GM18499 (cell line): ENCODE results near the gene ABRACL.
"Not testable (repeated sequence)": the region's sequence is repeated elsewhere in the genome, so short reads cannot be mapped to it uniquely, and the experiment has no call there.

Source experiments
- ATAC-seq: cut with Tn5 transposase; IDR thresholded peaks from one replicate; pipeline ENCODE4 v1.9.1; 2021; ENCODE audit warnings: moderate number of reproducible peaks; ENCODE audit not compliant: insufficient read depth, unreplicated experiment

ABRACL gene

GRCh38 chr6:139008117-139008516, 20.4 kb upstream of the ABRACL start:
- no peak for ATAC-seq

GRCh38 chr6:139010674-139011073, 17.9 kb upstream of the ABRACL start:
- ATAC-seq = no peak

- no peak for ATAC-seq
Measured at GRCh38 chr6:139011980-139012379, 16.6 kb upstream of the ABRACL start.

DNA sequence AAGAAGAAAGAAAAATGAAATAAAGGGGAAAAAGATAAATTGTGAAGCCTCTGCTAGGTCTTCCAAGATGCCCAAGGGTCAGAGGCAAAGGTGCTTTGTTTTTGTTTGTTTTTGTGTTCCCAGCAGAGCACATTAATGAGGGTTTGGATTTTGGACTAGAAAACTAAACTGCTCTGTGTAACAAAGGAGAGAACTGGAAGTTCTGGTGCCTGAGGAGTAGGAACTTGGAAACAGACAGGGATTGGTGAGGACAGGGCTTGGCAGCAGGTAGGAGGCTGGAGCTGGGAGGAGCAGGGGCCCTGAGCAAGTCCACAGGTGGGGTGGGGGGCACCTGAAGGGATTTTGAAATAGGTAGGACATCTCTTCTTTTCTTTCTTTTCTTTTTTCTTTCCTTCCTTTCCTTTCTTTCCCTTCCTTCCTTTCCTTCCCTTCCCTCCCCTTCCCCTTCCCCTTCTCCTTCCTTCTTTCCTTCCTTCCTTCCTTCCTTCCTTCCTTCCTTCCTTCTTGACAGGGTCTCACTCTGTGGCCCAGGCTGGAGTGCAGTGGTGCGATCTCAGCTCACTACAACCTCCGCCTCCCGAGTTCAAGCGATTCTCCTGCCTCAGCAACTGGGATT, 15.3 kb upstream of the ABRACL start:
- ATAC-seq = no peak

DNA sequence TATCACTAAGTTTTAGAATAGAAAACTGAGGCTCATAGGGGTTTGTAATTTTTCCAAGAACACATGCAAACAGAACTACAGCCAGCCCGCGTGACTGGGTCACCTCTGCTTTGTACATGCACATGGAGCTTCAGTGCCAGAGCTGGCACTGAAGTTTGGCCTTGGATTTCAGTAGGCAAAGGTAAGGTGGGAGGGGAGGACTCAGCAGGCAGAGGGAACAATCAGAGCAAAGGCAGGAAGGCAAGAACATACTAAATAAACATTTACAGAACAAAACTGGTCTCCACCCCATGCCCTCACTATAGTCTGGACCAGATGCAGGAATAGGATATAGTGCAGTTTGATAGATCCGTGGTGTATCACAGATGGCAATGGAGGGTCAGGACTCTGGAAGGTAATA, 13.6 kb upstream of the ABRACL start:
- ATAC-seq = no peak

DNA sequence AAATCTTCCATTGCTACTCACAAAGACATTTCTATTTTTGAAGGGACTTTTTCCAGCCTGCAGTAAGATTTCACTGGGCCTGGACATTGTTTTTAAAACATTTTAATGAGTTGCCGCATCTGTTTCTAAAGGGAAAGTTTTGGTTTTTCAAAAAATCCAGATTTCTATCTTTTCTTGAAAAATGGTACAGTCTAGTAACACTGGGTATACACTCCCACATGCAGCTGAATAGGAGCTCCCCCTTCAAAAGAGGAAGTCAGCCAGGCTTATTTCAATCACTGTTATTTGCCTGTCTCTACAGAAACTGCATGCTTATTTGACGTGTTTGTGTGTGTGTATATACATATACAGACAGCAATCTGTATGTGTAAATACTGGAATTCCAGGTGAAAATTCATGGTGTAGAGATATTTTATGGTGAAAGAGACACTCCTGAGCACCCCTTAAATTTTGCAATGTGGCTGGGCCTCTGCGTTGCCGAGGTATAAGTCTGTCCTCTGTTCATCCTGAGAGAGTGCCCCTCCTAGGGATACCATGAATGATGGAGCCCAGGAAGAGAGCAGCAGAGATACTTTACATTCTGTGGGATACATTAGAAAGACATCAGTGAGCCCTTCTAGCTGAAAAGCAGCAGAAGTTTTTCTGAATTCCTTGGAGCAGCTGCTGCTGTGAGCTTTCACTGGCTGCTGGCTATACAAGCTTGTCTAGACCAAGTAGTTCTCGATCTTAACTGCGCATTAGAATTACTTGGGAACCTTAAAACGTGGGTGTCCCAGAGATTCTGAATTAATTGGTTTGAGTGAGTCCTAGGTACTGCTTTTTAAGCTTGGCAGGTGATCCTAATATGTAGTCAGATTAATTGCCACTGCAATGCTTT, 12.0 kb upstream of the ABRACL start:
- peak; percentile 90 for ATAC-seq

DNA sequence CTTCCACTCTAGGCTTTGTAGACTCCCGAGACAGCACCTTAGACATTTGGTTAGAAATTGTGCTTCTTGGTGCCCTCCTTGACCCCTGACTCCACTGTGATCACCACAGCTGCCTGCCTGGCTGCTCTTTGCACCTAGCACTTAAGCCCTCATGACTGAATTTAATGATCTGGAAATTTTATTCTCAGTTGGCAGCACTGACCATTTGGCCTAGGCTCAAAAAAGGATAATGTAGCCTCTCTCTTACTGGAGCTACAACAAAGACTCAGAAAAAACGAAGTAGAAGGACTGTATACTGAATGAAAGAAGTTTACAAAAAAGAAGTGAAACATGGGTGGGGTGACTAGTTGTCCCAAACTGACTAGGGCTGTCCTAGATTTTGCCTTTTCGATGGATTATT, 11.3 kb upstream of the ABRACL start:
- ATAC-seq = no peak

- ATAC-seq = no peak
Measured at GRCh38 chr6:139019722-139020121, 8.8 kb upstream of the ABRACL start.

GRCh38 chr6:139020689-139021088, 7.9 kb upstream of the ABRACL start:
- no peak for ATAC-seq

DNA sequence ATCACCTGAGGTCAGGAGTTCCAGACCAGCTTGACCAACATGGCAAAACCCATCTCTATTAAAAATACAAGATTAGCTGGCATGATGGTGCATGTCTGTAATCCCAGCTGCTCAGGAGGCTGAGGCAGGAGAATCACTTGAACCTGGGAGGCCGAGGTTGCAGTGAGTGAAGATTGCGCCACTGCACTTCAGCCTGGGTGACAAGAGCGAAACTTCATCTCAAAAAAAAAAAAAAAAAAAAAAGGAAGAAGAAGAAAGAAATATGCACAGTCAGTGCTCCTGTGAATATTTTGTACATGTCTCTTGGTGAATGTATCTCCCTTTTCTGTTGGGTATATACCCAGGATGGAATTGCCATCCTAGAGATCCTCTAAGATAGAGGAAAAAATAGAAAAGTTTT, 3.1 kb upstream of the ABRACL start:
- not testable (repeated sequence) for ATAC-seq

- peak; percentile 30 for ATAC-seq
Measured at GRCh38 chr6:139027620-139028182, 844 bp upstream of the ABRACL start.

- no peak for ATAC-seq
Measured at GRCh38 chr6:139028215-139028657, 309 bp upstream of the ABRACL start.

DNA sequence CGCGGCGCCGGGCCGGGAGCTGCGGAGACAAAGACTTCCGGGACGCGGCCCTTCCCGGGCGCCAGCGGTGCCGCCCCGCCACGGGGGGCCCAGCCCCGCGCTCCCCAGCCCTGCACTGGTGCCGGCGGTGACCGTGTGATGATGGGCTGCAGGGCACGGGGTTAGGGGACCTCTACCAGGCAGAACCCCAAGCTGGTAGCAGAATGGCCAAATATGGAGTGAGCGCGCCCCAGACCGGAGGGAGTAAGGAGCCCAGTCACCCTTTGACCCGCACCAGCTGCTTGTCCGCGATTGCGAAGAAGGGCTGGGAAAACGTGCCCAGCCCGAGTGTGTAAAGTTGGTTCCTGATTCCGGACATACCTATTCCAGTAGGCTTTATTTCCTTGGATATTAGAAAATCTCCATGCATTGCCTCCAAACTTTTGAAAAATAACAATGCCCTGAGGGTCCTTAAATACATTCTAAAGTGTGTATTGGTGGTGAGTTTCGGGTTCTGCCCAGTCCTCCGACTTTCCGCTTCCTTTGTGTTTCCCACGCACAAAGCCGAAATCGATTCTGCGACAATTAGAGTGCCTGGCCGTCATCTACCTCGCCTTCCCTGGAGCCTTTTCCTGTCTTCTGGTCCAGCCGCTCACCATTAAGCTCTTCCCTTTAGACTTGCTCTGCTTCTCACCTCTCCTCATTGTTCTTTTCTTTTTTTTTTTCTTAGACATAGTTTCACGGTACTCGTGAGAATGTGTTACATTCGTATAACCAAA, 1.1 kb downstream of the ABRACL start:
- no peak for ATAC-seq

DNA sequence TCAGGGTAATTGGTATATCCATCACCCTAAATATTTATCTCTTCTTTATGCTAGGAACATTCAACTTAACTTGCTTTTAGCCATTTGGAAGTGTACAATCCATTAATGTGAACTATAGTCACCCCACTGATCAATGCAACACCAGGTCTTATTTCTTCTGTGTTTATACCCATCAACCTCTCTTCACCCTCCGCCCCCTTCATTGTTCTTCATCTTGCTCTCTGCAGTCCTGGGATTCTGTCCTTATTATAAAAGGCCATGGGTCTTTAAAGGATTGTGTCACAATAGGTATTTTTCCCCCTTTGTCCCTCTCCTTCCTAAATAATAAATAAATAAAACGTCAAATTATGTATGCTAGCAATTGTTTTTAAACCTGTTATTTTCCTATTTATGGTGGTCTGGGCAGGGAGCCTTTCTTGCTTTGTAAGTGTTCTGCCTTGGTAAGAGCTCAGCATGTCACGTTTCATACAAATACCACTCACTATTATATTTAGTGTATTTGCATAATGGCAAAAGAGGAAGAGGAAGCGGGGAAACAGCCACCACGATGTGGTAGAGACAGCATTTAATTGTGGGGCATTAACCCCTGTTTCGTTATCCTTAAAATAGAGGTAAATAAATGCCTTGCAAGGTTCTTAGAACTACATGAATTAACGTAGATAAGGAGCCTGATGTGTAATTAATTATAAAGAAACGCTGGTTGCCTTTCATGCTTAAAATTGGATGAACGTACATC, 1.9 kb downstream of the ABRACL start:
- peak; percentile 46 for ATAC-seq

DNA sequence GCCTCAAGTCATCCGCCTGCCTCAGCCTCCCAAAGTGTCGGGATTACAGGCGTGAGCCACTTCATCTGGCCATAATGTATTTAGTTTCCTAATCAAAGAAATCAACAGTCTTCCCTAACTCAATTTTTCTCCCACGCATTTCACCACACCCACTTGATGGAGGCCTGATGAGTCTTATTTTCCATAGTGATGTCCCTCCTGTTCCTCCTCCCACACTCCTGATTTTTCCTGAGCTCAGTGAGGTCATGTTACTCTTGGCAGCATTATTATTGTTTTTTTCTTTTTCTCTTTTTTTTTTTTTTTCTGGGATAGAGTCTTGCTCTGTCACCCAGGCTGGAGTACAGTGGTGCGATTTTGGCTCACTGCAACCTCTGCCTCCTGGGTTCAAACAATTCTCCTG, 8.9 kb downstream of the ABRACL start:
- ATAC-seq = no peak

DNA sequence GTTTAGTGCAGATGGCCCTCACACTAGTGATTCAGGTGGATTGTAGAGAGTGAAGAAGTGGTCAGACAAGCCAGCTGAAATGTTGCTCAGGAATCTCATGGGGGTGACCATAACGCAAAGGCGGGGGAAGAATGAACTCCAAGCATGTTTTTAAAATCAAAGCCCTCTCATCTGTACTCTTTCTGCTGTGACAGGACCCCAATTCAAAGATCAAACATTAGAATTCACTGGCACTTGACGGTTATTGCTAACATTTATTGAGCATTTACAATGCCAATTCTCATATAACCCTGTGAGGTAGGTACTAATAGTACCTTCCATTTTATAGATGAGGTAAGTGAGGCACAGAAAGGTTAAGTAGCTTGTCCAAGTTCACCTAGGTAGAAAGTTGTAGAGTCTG, 15.7 kb downstream of the ABRACL start:
- no peak for ATAC-seq

GRCh38 chr6:139047677-139048076, 19.1 kb downstream of the ABRACL start:
- no peak for ATAC-seq

- ATAC-seq = not testable (repeated sequence)
Measured at GRCh38 chr6:139048912-139049311, 20.4 kb downstream of the ABRACL start.

DNA sequence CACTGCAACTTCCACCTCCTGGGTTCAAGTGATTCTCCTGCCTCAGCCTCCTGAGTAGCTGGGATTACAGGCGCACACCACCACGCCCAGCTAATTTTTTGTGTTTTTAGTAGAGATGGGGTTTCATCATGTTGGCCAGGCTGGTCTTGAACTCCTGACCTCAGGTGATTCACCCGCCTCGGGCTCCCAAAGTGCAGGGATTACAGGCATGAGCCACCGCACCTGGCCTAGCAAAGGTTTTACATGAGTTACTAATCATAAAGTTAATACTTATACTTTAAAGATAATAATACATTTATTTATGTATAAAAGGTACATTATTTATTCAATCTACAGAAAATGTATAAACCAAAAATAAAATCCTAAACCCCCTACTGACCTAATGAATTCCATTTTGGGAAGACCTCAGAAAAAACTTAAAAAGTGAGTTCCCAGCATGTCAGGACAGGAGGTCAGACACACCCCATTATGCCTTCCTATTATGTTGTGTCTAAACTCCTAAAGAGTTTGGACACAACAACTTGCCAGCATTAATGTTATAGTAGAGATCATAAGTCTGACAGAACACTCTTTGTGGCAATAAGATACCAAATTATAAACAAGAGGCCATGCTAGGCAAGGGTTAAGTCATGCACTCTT, 21.7 kb downstream of the ABRACL start:
- ATAC-seq = not testable (repeated sequence)
